Mesothelial cell of epicardium (in vitro differentiated cells): ENCODE results near the gene HIPK4. TPM values are rescaled to one million over a fixed set of nuclear protein-coding genes. Genes with fewer than 3 reads are reported as not detected.
A peak's percentile ranks its signal among the peaks of the same experiment; 100 is the strongest.
"Not testable (repeated sequence)": the region's sequence is repeated elsewhere in the genome, so short reads cannot be mapped to it uniquely, and the experiment has no call there.

Experiments used
- DNase-seq, 2 experiments: peaks; one replicate each; pipeline ENCODE4 v3.0.0; 2021; ENCODE audit warnings: low spot score in 2 of 2; ENCODE audit not compliant: unreplicated experiment in 2 of 2
- H3K27ac Mint-ChIP-seq: 2 replicates; pipeline ENCODE4 v1.8.0; 2021; ENCODE audit warnings: mixed read lengths
- H3K27me3 Mint-ChIP-seq: 2 replicates; pipeline ENCODE4 v1.8.0; 2021; ENCODE audit warnings: low read depth, mixed read lengths
- H3K36me3 Mint-ChIP-seq: 2 replicates; pipeline ENCODE4 v1.8.0; 2021; ENCODE audit warnings: mixed read lengths
- H3K4me1 Mint-ChIP-seq: 2 replicates; pipeline ENCODE4 v1.8.0; 2021; ENCODE audit warnings: mixed read lengths
- H3K4me3 Mint-ChIP-seq: 2 replicates; pipeline ENCODE4 v1.8.0; 2021; ENCODE audit warnings: mild to moderate bottlenecking, moderate library complexity, mixed read lengths
- H3K9me3 Mint-ChIP-seq: 2 replicates; pipeline ENCODE4 v1.8.0; 2021; ENCODE audit warnings: mixed read lengths
- CTCF ChIP-seq: fragments of 200-600 bp; sonication (generic); IDR thresholded peaks from one replicate; pipeline ENCODE4 v1.5.0; 2021; ENCODE audit warnings: antibody characterized with exemption; ENCODE audit not compliant: unreplicated experiment
- total RNA-seq: library from RNA; stranded (reverse); gene quantifications from 3 replicates; pipeline ENCODE4 v1.2.1, GENCODE V29; 2021

HIPK4 gene
- total RNA-seq, result 0.20 to 0.32 TPM (median 0.31 TPM) in 3 replicates

DNA sequence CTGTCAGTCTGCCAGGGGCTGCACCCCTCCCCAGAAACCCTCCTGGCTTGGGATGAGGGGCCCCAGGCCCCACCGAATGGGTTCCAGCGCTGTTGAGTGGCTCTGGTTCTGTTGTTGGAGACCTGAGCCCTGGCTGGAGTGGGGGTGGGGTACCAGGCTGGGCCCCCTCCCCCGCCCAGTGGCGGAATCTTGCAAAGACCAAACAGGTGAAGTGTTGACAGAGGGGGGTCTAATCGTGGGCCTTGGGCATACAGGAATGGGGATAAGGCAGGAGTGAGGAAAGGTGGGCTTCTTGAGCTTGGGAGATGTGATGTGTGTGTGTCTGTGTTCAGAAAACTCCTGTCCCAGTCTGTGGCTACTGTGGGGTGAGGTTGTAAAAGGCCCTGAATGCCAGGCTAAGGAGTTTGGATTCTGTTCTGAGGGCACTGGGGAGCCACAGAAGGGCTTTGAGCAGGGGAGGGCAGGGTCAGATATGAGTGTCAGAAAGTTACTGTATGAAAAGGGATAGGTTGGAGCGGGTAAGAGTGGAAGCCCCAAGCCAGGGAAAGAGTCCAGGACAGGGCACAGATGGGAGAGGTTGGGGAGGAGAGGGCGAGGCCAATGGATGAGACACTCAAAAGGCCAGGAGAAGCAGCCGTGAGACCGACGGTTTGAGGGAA lies at the start of gene HIPK4:
HIPK4 (minus strand) TSS at position 98 of the 659 bp plus-strand sequence. CDS start 279 bp downstream, outside the sequence.
- no peaks in the 10 kb centered on the region for H3K27me3 Mint-ChIP-seq
- no peaks in the 10 kb centered on the region for H3K9me3 Mint-ChIP-seq
- H3K4me3 Mint-ChIP-seq, result no peak within 1 kb of the TSS
- peaks cover 6% of the 10 kb centered on the region for H3K4me1 Mint-ChIP-seq
- H3K36me3 Mint-ChIP-seq, result no peaks in the 10 kb centered on the region
- no peak for DNase-seq
- TF ChIP-seq CTCF, result no peak
- no peak within 1 kb of the TSS for H3K27ac Mint-ChIP-seq

DNA sequence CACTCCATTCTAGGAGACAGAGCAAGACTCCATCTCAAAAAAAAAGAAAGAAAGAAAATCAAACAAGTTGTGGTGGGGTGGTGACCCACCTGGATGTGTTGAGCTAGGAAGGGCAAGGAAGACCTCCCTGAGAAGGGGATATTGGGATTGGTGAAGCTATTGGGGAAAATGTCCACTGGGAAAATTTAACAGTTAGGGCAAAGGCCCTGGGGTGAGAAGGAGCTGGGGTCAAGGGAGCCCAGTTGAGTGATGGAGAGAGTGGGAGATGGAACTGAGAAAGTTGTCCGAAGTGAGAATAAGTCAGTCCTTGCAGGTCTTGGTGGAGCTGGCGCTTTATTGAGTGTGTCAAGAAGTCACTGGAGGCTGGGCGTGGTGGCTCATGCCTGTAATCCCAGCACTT lies 48.3 kb upstream of the HIPK4 start:
- Mint-ChIP-seq H3K4me3 (no peak overlapping the region), H3K4me1 (peaks cover 25% of the 10 kb centered on the region), H3K27me3 (no peaks in the 10 kb centered on the region), H3K27ac (peak overlapping the region; percentile 22), H3K9me3 (no peaks in the 10 kb centered on the region), H3K36me3 (peaks cover 17% of the 10 kb centered on the region)
- TF ChIP-seq CTCF, result no peak
- DNase-seq, result no peak

GRCh38 chr19:40433391-40434216 lies 43.6 kb upstream of the HIPK4 start:
- peak; percentile 64 to 78 for DNase-seq
- peak overlapping the region; percentile 97 for H3K27ac Mint-ChIP-seq
- H3K4me3 Mint-ChIP-seq, result peak overlapping the region; percentile 80
- no peaks in the 10 kb centered on the region for H3K9me3 Mint-ChIP-seq
- TF ChIP-seq CTCF, result no peak
- peaks cover 18% of the 10 kb centered on the region for H3K4me1 Mint-ChIP-seq
- peaks cover 5% of the 10 kb centered on the region for H3K36me3 Mint-ChIP-seq
- H3K27me3 Mint-ChIP-seq, result no peaks in the 10 kb centered on the region

DNA sequence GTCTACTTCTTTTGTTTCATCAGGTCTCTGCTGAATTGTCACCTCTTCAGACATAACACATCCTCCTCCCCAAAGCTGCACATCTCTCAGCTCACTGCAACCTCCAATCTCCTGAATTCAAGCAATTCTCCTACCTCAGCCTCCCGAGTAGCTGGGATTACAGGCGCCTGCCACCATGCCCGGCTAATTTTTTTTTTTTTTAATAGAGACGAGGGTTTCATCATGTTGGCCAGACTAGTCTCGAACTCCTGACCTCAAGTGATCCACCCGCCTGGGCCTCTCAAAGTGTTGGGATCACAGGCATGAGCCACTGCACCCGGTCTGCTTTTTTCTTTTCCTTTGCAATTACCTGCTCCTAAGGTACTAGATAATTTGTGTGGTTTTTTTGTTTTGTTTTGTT lies 42.8 kb upstream of the HIPK4 start:
- not testable (repeated sequence) for DNase-seq, H3K36me3 Mint-ChIP-seq
- peak overlapping the region; percentile 80 for H3K4me3 Mint-ChIP-seq

GRCh38 chr19:40431698-40432097 lies 41.7 kb upstream of the HIPK4 start:
- Mint-ChIP-seq H3K4me3 (peak overlapping the region; percentile 33), H3K27ac (peak overlapping the region; percentile 85), H3K9me3 (no peaks in the 10 kb centered on the region)

More for the DNA sequence above, 42.8 kb upstream of the HIPK4 start:
- not testable (repeated sequence) for H3K9me3 Mint-ChIP-seq, H3K27me3 Mint-ChIP-seq
- Mint-ChIP-seq H3K27ac (peak overlapping the region; percentile 97), H3K4me1 (peaks cover 18% of the 10 kb centered on the region)

DNA sequence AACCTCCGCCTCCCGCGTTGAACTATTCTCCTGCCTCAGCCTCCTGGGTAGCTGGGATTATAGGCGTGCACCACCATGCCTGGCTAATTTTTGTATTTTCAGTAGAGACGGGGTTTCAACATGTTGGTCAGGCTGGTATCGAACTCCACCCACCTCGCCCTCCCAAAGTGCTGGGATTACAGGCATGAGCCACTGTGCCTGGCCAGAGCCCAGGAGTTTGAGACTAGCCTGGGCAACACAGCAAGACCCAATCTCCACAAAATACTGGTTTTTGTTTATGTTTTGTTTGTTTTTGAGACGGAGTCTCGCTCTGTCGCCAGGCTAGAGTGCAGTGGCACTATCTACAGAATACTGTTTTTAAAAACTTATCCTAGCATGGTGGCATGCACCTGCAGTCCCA lies 40.3 kb upstream of the HIPK4 start:
- not testable (repeated sequence) for H3K27me3 Mint-ChIP-seq, H3K27ac Mint-ChIP-seq, DNase-seq, H3K9me3 Mint-ChIP-seq, H3K4me3 Mint-ChIP-seq, H3K36me3 Mint-ChIP-seq
- peaks cover 20% of the 10 kb centered on the region for H3K4me1 Mint-ChIP-seq

More at GRCh38 chr19:40431698-40432097, 41.7 kb upstream of the HIPK4 start:
- Mint-ChIP-seq H3K4me1 (peaks cover 18% of the 10 kb centered on the region), H3K36me3 (peaks cover 2% of the 10 kb centered on the region), H3K27me3 (no peaks in the 10 kb centered on the region)
- DNase-seq, result no peak
- no peak for TF ChIP-seq CTCF

DNA sequence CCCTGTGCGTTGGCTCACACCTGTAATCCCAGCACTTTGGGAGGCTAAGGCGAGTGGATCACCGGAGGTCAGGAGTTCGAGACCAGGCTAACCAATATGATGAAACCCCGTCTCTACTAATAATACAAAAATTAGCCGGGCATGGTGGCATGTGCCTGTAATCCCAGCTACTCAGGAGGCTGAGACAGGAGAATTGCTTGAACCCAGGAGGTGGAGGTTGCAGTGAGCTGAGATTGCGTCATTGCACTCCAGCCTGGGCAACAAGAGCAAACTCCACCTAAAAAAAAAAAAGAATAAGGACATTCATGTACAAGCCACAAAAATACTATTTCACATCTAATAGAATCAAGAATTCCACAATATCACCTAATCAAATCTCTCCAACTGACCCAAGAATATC lies 38.2 kb upstream of the HIPK4 start:
- H3K36me3 Mint-ChIP-seq, H3K27me3 Mint-ChIP-seq, H3K4me3 Mint-ChIP-seq, DNase-seq, H3K9me3 Mint-ChIP-seq, H3K27ac Mint-ChIP-seq: not testable (repeated sequence)
- H3K4me1 Mint-ChIP-seq, result peaks cover 22% of the 10 kb centered on the region
